HG03196 (cell line): ENCODE results near the gene ERFE.

Experiments
- ATAC-seq: cut with Tn5 transposase; IDR thresholded peaks from one replicate; pipeline ENCODE4 v1.9.1; 2021; ENCODE audit not compliant: unreplicated experiment

ERFE gene

DNA sequence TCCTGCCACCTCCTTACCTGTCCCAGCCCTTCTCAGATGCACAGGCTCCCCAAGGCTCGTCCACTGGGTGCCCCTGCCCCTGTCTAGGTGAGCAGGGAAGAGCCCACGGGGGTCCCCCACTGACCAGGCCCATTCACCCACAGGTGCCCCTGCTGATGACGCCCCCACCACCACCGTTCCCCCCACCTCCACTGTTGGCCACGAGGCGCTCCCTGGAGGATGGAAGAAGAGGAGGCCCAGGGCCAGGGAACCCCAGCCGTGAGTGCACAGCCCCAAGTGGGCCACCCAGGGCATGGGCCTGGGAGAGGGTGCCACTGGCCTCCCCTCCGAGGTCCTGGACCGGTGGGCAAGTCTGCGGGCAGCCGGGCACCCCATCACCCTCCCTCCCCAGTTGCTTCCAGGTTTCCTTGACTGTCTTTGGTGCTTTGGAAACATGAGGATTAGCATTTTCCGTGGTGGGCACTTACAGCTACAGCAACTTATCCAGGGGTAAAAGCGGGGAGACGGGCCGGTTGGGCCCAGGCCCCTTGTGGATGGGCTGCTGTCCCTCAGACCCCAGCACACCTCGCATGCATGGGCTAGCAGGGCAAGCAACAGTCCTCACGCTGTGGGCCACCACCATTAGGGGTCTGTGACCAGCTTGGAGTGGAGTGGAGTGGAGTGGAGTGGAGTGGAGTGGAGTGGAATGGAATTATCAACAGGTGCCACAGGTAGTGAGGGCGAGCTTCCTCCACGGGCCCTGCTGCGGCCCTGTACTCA is 33.5 kb upstream of the ERFE start:
- ATAC-seq, result no peak

DNA sequence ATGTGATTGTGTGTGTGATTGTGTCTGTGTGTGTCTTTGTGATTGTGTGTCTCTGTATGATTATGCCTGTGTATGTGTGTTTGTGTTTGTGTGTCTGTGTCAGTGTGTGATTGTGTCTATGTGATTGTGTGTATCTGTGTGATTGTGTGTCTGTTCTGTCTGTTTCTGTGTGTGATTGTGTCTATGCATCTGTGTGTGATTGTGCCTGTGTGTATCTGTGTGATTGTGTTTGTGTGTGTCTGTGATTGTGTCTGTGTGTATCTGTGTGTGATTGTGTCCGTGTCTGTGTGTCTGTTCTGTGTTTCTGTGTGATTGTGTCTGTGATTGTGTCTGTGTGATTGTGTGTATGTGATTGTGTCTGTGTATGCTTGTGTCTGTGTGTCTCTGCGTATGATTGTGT is 32.4 kb upstream of the ERFE start:
- ATAC-seq, result no peak

DNA sequence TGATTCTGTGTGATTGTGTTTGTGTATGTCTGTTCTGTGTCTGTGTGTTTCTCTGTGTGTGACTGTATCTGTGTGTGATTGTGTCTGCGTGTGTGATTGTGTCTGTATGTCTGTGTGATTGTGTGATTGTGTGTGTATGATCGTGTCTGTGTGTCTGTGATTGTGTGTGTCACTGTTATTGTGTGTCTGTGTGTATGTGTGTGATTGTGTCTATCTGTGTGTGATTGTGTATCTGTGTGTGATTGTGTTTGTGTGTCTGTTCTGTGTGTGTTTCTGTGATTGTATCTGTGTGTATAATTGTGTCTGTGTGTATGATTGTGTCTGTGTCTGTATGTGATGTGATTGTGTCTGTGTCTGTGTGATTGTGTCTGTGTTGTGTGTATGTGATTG is 32.0 kb upstream of the ERFE start:
- no peak for ATAC-seq

GRCh38 chr2:238127165-238128060 is 31.4 kb upstream of the ERFE start:
- ATAC-seq, result no peak

GRCh38 chr2:238128061-238128440 is 30.7 kb upstream of the ERFE start:
- ATAC-seq, result no peak

- ATAC-seq, result no peak
Measured at GRCh38 chr2:238128534-238129001, 30.2 kb upstream of the ERFE start.

- no peak for ATAC-seq
Measured at GRCh38 chr2:238129166-238130010, 29.4 kb upstream of the ERFE start.

DNA sequence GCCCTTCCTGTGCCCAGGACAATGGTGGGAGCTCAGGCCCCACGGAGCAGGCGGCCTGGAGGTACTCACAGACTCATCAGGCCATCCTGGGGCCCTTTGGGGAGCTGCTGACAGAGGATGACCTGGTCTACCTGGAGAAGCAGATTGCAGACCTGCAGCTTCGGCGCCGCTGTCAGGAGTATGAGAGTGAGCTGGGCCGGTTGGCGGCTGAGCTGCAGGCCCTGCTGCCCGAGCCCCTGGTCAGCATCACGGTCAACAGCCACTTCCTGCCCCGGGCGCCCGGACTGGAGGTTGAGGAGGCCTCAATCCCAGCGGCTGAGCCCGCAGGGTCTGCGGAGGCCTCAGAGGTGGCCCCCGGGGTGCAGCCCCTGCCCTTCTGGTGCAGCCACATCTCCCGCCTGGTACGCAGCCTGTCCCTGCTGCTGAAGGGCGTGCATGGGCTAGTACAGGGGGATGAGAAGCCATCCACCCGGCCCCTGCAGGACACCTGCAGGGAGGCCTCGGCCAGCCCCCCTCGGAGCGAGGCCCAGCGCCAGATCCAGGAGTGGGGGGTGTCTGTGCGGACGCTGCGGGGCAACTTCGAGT is 28.6 kb upstream of the ERFE start:
- no peak for ATAC-seq

GRCh38 chr2:238130696-238131628 is 27.8 kb upstream of the ERFE start:
- ATAC-seq, result no peak

- ATAC-seq, result no peak
Measured at GRCh38 chr2:238131761-238132462, 26.9 kb upstream of the ERFE start.

DNA sequence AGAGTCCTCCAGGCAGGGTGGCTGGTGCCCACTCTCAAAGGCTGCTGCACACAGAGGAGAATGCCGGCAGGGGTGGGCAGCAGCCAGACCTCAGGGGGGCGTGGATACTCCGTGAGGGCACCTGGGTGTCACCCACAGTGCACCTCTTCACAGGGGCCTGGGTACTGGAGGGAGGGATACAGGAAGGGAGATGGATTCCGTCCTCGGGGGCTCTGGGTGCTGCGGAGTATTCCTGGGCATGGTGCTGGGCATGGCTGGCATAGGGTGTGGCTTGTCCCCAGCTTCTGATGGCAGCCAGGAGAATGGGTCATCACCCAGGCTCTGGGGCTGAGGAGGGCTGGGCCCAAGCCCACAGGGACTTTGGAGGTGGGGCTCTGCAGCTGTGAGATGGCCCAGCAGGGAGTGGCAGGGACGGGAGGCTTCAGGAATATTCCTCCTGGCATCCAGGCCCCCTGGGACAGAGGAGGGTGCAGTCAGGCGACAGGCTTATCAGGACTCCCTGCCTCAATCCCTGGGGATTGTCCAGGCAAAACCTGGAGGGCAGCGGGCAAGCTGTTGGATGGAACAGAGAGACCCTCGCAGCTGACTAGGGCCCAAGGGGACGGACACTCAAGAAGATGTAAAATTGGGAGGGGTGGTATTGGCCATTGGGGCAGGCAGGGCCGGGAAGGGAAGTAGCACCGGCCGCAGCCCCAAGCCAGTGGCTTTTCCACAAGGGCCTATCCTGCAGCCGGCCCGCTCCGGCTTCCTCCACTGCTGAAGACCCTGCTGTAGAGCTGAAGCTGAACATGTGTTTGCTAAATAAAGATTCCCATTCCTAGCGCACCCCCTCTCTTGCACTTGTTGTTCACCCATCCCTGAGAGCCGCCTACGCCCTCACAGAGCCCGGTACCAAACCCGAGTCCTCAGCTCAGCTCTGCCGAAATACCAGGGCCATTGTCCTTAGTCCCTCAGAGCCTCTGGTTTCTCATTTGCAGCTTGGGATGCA is 26.0 kb upstream of the ERFE start:
- ATAC-seq, result no peak

- no peak for ATAC-seq
Measured at GRCh38 chr2:238133499-238134392, 25.0 kb upstream of the ERFE start.

GRCh38 chr2:238134393-238134785 is 24.4 kb upstream of the ERFE start:
- ATAC-seq, result no peak

DNA sequence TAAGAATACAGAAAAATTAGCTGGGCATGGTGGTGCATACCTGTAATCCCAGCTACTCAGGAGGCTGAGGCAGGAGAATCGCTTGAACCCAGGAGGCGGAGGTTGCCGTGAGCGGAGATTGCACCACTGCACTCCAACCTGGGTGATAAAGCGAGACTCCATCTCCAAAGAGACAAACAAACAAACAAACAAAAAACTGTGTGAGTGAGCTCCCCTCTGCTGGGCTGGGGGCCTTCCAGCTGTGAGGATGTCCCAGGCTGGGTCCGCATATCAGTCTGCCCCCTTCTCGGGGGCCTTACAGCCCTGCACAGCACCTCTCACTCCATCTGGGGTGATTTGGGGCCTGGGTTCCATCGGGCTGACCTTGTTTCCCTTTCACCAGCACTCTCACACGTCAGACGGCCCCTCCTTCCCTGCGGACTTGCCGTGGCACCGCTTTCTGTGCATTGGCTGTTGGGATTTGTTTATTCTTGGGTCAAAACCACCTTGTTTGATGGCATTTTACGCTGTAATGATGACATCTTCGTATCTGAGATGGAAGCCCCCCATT is 23.1 kb upstream of the ERFE start:
- ATAC-seq, result no peak

DNA sequence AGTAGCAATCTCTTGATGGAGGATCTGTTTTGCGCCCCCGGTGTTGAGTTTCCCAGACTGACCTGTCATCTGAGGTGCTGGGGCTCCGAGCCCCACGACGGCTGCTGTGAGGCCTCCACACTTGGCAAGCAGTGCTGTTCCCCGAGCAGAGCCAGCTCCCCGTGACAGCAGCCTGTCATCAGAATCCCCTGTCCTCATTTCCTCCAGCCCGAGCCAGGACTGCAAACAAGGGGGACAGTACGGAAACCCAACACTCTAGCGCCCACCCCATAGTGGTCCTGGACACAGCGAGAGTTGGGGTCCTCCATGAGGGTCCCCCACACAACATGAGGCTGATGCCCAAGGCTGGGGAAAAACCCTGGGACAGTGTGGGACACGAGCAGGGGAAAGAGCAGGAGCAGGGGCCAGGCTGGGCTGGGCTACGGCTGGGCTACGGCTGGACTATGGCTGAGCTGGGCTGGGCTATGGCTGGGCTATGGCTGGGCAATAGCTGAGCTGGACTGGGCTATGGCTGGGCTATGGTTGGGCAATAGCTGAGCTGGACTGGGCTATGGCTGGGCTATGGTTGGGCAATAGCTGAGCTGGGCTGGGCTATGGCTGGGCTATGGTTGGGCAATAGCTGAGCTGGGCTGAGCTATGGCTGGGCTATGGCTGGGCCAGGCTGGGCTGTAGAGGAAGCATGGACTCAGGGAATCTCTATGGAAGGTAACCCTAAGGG is 21.8 kb upstream of the ERFE start:
- no peak for ATAC-seq

DNA sequence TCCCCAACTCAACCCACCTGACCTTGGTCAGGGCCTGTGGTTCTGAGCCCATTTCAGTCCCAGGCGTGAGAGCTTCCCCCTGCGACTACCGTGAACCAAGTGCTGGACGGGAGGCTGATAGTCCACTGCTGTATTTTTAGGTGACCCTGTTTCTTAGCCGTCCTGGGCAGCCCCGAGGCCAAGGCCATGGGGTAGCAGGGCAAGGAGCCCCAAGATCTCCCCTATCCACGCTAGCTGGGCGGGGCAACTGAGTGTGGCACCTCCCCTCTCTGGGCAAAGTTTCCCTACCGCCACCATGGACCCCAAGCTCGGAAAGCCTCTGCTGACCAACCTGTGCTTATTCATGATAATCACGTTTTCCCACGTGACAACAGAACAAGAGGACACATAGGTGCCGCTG is 20.9 kb upstream of the ERFE start:
- no peak for ATAC-seq
